PC-3 (cell line): ENCODE results near the gene DIRAS3. TPM values are rescaled to one million over a fixed set of nuclear protein-coding genes. Genes with fewer than 3 reads are reported as not detected.

Experiments
- ATAC-seq: fragments of 200-7000 bp; cut with Tn5 transposase; 2 replicates; pipeline ENCODE4 v1.9.1; 2020; ENCODE audit warnings: mild to moderate bottlenecking, moderate library complexity
- Bru-seq: library from RNA; stranded (reverse); fragments of 400-500 nt; gene quantifications from one replicate; lab custom pipeline; 2021; lab: Mats Ljungman, UMichigan
- BruChase-seq, 2 experiments: library from RNA; stranded (reverse); fragments of 400-500 nt; gene quantifications; one replicate each; lab custom pipeline; 2021; lab: Mats Ljungman, UMichigan
- BruUV-seq: library from RNA; stranded (reverse); fragments of 400-500 nt; replicated peaks from 2 replicates; lab custom pipeline; 2021; lab: Mats Ljungman, UMichigan
- CTCF ChIA-PET: fragments of 300-600 bp; sonication (Branson Sonifier 250); formaldehyde crosslinking; loops from one replicate; lab custom pipeline; 2022; ENCODE audit warnings: antibody characterized with exemption; lab: Charles Lee
- POLR2A ChIA-PET: fragments of 300-600 bp; sonication (Branson Sonifier 250); formaldehyde crosslinking; loops from one replicate; lab custom pipeline; 2022; ENCODE audit warnings: antibody characterized with exemption; ENCODE audit not compliant: unreplicated experiment; lab: Charles Lee
- DNase-seq: peaks from one replicate; pipeline ENCODE4 v3.0.0-alpha.2; 2015
- H2AFZ ChIP-seq: fragments of 300-600 bp; sonication (generic); 2 replicates; pipeline ENCODE4 v1.6.0; 2016; ENCODE audit warnings: antibody characterized with exemption, low read length
- H3F3A ChIP-seq: fragments of 300-600 bp; sonication (generic); one replicate; pipeline ENCODE4 v1.6.0; 2017; ENCODE audit warnings: antibody characterized with exemption, low read length, control low read depth, mild to moderate bottlenecking; ENCODE audit not compliant: unreplicated experiment
- H3K27ac ChIP-seq: fragments of 300-600 bp; sonication (generic); 2 replicates; pipeline ENCODE4 v1.5.1; 2016; ENCODE audit warnings: mild to moderate bottlenecking, low read length
- H3K27me3 ChIP-seq: fragments of 300-600 bp; sonication (generic); 2 replicates; pipeline ENCODE4 v1.6.1; 2016; ENCODE audit warnings: low read length, mixed read lengths
- H3K36me3 ChIP-seq: fragments of 300-600 bp; sonication (generic); 2 replicates; pipeline ENCODE4 v1.6.1; 2016; ENCODE audit warnings: low read depth, mixed run types, low read length, mixed read lengths
- H3K4me1 ChIP-seq: fragments of 300-600 bp; sonication (generic); 2 replicates; pipeline ENCODE4 v1.5.1; 2016; ENCODE audit warnings: low read length; ENCODE audit not compliant: insufficient read depth
- H3K4me2 ChIP-seq: fragments of 300-600 bp; sonication (generic); 2 replicates; pipeline ENCODE4 v1.6.0; 2016; ENCODE audit warnings: low read length
- H3K4me3 ChIP-seq: fragments of 300-600 bp; sonication (generic); 2 replicates; pipeline ENCODE4 v1.5.1; 2016; ENCODE audit warnings: mild to moderate bottlenecking, low read length, mixed read lengths
- H3K79me2 ChIP-seq: fragments of 300-600 bp; sonication (generic); 2 replicates; pipeline ENCODE4 v1.6.1; 2017; ENCODE audit warnings: low read length, mixed read lengths
- H3K9ac ChIP-seq: fragments of 300-600 bp; sonication (generic); 2 replicates; pipeline ENCODE4 v1.6.0; 2016; ENCODE audit warnings: mild to moderate bottlenecking, low read length
- H3K9me2 ChIP-seq: fragments of 300-600 bp; sonication (generic); replicated peaks from 2 replicates; pipeline ENCODE4 v1.6.1; 2016; ENCODE audit warnings: mixed run types, low read length, mixed read lengths
- H3K9me3 ChIP-seq: fragments of 300-600 bp; sonication (generic); 2 replicates; pipeline ENCODE4 v1.6.1; 2016; ENCODE audit warnings: low read length, mixed read lengths
- H4K20me1 ChIP-seq: fragments of 300-600 bp; sonication (generic); 2 replicates; pipeline ENCODE4 v1.6.1; 2016; ENCODE audit warnings: low read length, mixed read lengths
- CTCF ChIP-seq: fragments of 300-600 bp; sonication (generic); conservative IDR thresholded peaks from 2 replicates; pipeline ENCODE4 v1.5.1; 2017; ENCODE audit warnings: antibody characterized with exemption, low read depth, mild to moderate bottlenecking, low read length
- EZH2 ChIP-seq: fragments of 300-600 bp; sonication (generic); IDR thresholded peaks from one replicate; pipeline ENCODE4 v1.6.1; 2017; ENCODE audit warnings: antibody characterized with exemption, mild to moderate bottlenecking, low read length; ENCODE audit not compliant: unreplicated experiment
- EZH2phosphoT487 ChIP-seq: fragments of 300-600 bp; sonication (generic); IDR thresholded peaks from 2 replicates; pipeline ENCODE4 v1.6.1; 2018; ENCODE audit warnings: mild to moderate bottlenecking, antibody characterized with exemption, low read length, borderline replicate concordance
- intact Hi-C: fragments of 100-400 bp; cut with micrococcal nuclease; formaldehyde crosslinking; loops from 2 replicates; pipeline ENCODE4 v1.9.0; 2023
- long read RNA-seq: library from polyadenylated mRNA; unstranded; transcript quantifications from one replicate; pipeline ENCODE4 v2.0.0, GENCODE V29; 2021; ENCODE audit not compliant: unreplicated experiment
- total RNA-seq: library from RNA; depleted of rRNA; stranded (reverse); fragments of >200 nt; gene quantifications from 2 replicates; pipeline ENCODE4 v1.2.3, GENCODE V29; 2014; rRNA removed

DIRAS3 gene
- total RNA-seq, result not detected in 2 replicates
- percentile 11 among the genes with signal in this experiment for Bru-seq, nascent RNA
- percentile 35 among the genes with signal in this experiment for BruChase-seq, experiment 1, labeled RNA remaining after a 6-hour chase
- BruChase-seq, experiment 2, labeled RNA remaining after a 2-hour chase, result percentile 32 among the genes with signal in this experiment
- long read RNA-seq, result 0 reads

- H3K4me1 ChIP-seq, result no peaks in the 10 kb centered on the region
- BruUV-seq, result no TSS peak
- no peaks in the 10 kb centered on the region for H3K9me3 ChIP-seq
- H3K36me3 ChIP-seq, result no peaks in the 10 kb centered on the region
- peak; percentile 21 for DNase-seq
- no peaks in the 10 kb centered on the region for H3K9me2 ChIP-seq
- H3K9ac ChIP-seq, result no peak within 1 kb of the TSS
- H3K4me2 ChIP-seq, result peak within 1 kb of the TSS; percentile 79
- ChIA-PET POLR2A (no interaction called here), CTCF (interaction anchor here (0.6 kb wide), 1 partner anchor 281 kb away, joined by 4 read pairs; no protein-coding TSS in a partner anchor)
- peaks cover 6% of the 10 kb centered on the region for H3K27me3 ChIP-seq
- peak within 1 kb of the TSS; percentile 60 for H2AFZ ChIP-seq
- ATAC-seq, result peak; percentile 33
- no peaks in the 10 kb centered on the region for H3F3A ChIP-seq
- H4K20me1 ChIP-seq, result no peaks in the 10 kb centered on the region
- peak within 1 kb of the TSS; percentile 66 for H3K4me3 ChIP-seq
- intact Hi-C loops, result no loop called here
- no peaks in the 10 kb centered on the region for H3K79me2 ChIP-seq
- no peak for TF ChIP-seq EZH2
- no peak for TF ChIP-seq EZH2phosphoT487
- TF ChIP-seq CTCF, result no peak
- no peak within 1 kb of the TSS for H3K27ac ChIP-seq
Observed at GRCh38 chr1:68049941-68050878, at the start of gene DIRAS3. Gene DIRAS3, minus strand, starts transcription at chr1:68050627. Its CDS starts 3,330 bp downstream, at chr1:68047297.

GRCh38 chr1:68093737-68094136, 43.3 kb upstream of the DIRAS3 start:
- Histone ChIP-seq H3K4me1 (0 out of 2 replicates have a peak, but pooled peaks cover 7% of the 10 kb centered on the region), H3K27ac (no peak overlapping the region), H2AFZ (no peak overlapping the region), H4K20me1 (no peaks in the 10 kb centered on the region), H3K9me3 (no peaks in the 10 kb centered on the region), H3K9me2 (no peaks in the 10 kb centered on the region), H3F3A (no peaks in the 10 kb centered on the region), H3K4me2 (no peak overlapping the region), H3K79me2 (no peaks in the 10 kb centered on the region), H3K36me3 (no peaks in the 10 kb centered on the region), H3K27me3 (no peaks in the 10 kb centered on the region), H3K9ac (no peak overlapping the region), H3K4me3 (no peak overlapping the region)
- ChIA-PET CTCF (no interaction called here), POLR2A (interaction anchor here (0.6 kb wide), 1 partner anchor 363 kb away, joined by 5 read pairs; no protein-coding TSS in a partner anchor)
- DNase-seq (peak; percentile 22), ATAC-seq (peak; percentile 64)
- TF ChIP-seq EZH2 (no peak), CTCF (no peak), EZH2phosphoT487 (no peak)
- BruUV-seq, result no TSS peak
- intact Hi-C loops, result no loop called here
